Adrenal gland (tissue), 12 donors: ENCODE data around the gene RIPOR1. TPM values are rescaled to one million over a fixed set of nuclear protein-coding genes. Genes with fewer than 3 reads are reported as not detected.

ENCODE experiments used
- DNase-seq, 7 donors: peaks; one replicate each; pipeline ENCODE4 v3.0.0-alpha.2; 2019 to 2020
- H3K27ac ChIP-seq, 5 donors: fragments of 200-600 bp; sonication (generic) in 4 of 5; 1 replicate in 3 of 5; 2 replicates in 2 of 5; pipeline versions ENCODE4 v1.5.1 to v1.8.0; 2016 to 2020; ENCODE audit warnings: mild to moderate bottlenecking in 1 of 5
- H3K27me3 ChIP-seq: fragments of 200-600 bp; 2 replicates; pipeline ENCODE4 v1.8.0; 2021
- H3K36me3 ChIP-seq, 2 donors: fragments of 200-600 bp; replicated peaks in 1 of 2; 1 replicate in 1 of 2; 2 replicates in 1 of 2; pipeline versions ENCODE4 v1.5.1 to v1.8.0; 2018 to 2022
- H3K4me1 ChIP-seq, 2 donors: fragments of 200-600 bp; replicated peaks in 1 of 2; 1 replicate in 1 of 2; 2 replicates in 1 of 2; pipeline versions ENCODE4 v1.5.1 to v1.8.0; 2018 to 2021
- H3K4me3 ChIP-seq, 4 donors: fragments of 200-600 bp; sonication (generic) in 3 of 4; one replicate each; pipeline ENCODE4 v1.5.1; 2016 to 2018
- H3K9me3 ChIP-seq, 3 donors: fragments of 200-600 bp; sonication (generic) in 1 of 3; replicated peaks in 1 of 3; 1 replicate in 2 of 3; 2 replicates in 1 of 3; pipeline versions ENCODE4 v1.5.1 to v1.8.0; 2016 to 2021
- POLR2A ChIP-seq, 2 donors: fragments of 450-650 bp; IDR thresholded peaks; one replicate each; pipeline ENCODE4 v1.6.1; 2017; ENCODE audit warnings: antibody characterized with exemption in 2 of 2, mild to moderate bottlenecking in 2 of 2, moderate library complexity in 1 of 2
- WGBS, 4 donors: extraction: QIAGEN DNeasy Blood & Tissue Kit in 2 of 4; methylation state at CpG; one replicate each; pipeline versions ENCODE4 v1.1.5 to v1.1.7; 2013 to 2017; 5-methylcytosine and 5-hydroxymethylcytosine counted together
- intact Hi-C, 2 donors: fragments of 100-400 bp; cut with DNase I; formaldehyde crosslinking; loops; one replicate each; pipeline versions ENCODE4 v1.14.1 to v1.15.0; 2022 to 2023
- polyA plus RNA-seq, 3 donors: library from polyadenylated mRNA; stranded (reverse); fragments of 200-250 nt in 2 of 3; fragments of 350-450 nt in 1 of 3; fragmentation: Illumina TruSeq in 1 of 3; extraction: RNeasy Lipid Tissue Mini Kit (QIAGEN cat#74804) in 1 of 3; gene quantifications; one replicate each; pipeline ENCODE4 v1.2.3, GENCODE V29; 2013 to 2014
- total RNA-seq, 9 donors: library from RNA; depleted of rRNA in 4 of 9; stranded (reverse); fragments of >200 nt in 4 of 9; fragments of 120-200 nt in 1 of 9; fragmentation: NEBNext Ultra II Directional in 1 of 9; extraction: Animal tissue kit (Norgen Biotek cat#: 25700) in 1 of 9; gene quantifications; one replicate each; pipeline versions ENCODE4 v1.1.0 to v1.2.4, GENCODE V29; 2013 to 2023
- TF ChIP-seq, protein P1 (sequence below), 6 experiments: fragments of 450-650 bp in 4 of 6; fragments of 200-600 bp in 2 of 6; sonication (generic) in 1 of 6; IDR thresholded peaks; 1 replicate in 5 of 6; 2 replicates in 1 of 6; pipeline versions ENCODE4 v1.5.1 to v1.8.0; 2016 to 2021; ENCODE audit warnings: antibody characterized with exemption in 6 of 6, mild to moderate bottlenecking in 2 of 6, moderate library complexity in 1 of 6
- donor health status: healthy with polysubstance abuse.
- donor health status: Bipolar disorder and iron deficiency.
- donor health status: DM: yes; HTN: yes; CAD: no.
- donor health status: DM: no; HTN: no; CAD: no.
- donor health status: DM: no; HTN: no; CAD: no.
- donor health status: DM: yes; HTN: yes; CAD: no.

Gene RIPOR1
- total and polyA plus RNA-seq, 12 donors = 8.1 to 168 (median 57.7) TPM

DNA sequence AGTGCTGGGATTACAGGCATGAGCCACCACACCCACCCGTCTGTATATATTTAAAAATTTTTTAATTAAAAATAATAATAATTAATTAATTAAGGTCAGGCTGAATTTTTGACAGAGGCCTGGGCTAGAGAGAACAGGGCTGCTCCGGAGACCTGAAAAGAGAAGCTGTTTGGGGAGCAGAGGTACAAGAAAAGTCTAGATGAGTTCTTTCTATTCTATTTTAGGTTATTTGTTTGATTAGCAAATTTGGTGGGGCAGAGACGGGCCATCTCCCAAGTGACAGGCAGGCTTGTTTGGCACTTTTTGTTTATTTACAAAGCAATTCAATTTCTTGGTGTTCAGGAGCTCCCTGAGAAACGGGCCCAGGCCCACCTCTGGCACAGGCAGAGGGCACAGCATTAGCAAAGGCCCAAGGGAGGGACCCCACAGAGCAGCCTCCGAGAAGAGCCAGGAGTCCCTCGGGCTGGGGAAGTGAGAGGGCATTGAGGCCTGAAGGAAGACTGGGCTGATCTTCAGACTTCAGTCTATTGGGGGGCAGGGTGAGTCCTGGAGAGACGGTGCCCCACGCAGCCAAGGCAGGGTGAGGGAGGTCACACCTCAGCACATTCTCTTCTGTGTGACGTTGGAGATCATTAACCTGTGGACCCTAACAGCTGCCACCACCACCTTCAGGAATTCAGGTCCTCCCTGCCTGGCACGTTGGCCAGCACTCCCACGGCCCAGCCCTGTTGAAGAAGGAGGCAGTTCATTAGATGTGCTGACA is 10.8 kb upstream of the RIPOR1 start:
- Histone ChIP-seq H3K27me3 (no peaks in the 10 kb centered on the region), H3K27ac (no peak overlapping the region), H3K4me3 (no peak overlapping the region), H3K4me1 (peaks cover 0 to 7% of the 10 kb centered on the region in 2 donors), H3K9me3 (no peaks in the 10 kb centered on the region), H3K36me3 (no peaks in the 10 kb centered on the region)
- intact Hi-C loops = loop anchor here in 1 of 2 donors (5.0 kb wide), 1 partner anchor 36 kb away; the partner anchor contains the start of genes AGRP and ATP6V0D1
- TF ChIP-seq POLR2A (IDR thresholded peaks at IDR 0.05) = no peak
- TF ChIP-seq, protein P1, sequence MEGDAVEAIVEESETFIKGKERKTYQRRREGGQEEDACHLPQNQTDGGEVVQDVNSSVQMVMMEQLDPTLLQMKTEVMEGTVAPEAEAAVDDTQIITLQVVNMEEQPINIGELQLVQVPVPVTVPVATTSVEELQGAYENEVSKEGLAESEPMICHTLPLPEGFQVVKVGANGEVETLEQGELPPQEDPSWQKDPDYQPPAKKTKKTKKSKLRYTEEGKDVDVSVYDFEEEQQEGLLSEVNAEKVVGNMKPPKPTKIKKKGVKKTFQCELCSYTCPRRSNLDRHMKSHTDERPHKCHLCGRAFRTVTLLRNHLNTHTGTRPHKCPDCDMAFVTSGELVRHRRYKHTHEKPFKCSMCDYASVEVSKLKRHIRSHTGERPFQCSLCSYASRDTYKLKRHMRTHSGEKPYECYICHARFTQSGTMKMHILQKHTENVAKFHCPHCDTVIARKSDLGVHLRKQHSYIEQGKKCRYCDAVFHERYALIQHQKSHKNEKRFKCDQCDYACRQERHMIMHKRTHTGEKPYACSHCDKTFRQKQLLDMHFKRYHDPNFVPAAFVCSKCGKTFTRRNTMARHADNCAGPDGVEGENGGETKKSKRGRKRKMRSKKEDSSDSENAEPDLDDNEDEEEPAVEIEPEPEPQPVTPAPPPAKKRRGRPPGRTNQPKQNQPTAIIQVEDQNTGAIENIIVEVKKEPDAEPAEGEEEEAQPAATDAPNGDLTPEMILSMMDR (IDR thresholded peaks at IDR 0.05) = no peak
- DNase-seq = no peak
- 60 to 77% (median 72%) methylated on average over 6 to 11 of the region's 11 CpGs for WGBS, 4 donors

DNA sequence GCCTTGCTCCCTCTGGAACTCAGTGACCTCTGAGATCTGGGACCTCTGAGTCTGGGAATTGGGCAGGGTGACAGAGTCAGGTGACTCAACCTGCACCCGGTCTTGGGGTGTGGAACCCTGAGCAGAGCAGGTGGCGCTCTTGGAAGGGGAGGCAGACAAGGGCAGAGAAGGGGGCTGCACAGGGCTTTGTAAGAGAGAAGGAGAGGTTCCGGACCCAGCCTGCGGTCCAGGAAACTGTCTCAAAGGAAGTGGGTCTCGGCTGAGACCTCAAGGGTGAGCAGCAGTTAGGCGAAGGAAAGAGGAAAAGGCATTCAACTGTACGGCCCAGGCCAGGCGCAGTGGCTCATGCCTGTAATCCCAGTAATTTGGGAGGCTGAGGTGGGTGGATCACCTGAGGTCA is 10.0 kb upstream of the RIPOR1 start:
- no peak overlapping the region for H3K27ac ChIP-seq
- H3K27me3 ChIP-seq = no peaks in the 10 kb centered on the region
- DNase-seq = no peak
- no peaks in the 10 kb centered on the region for H3K36me3 ChIP-seq
- H3K4me3 ChIP-seq = no peak overlapping the region
- 63 to 79% (median 66%) methylated on average over 7 to 8 of the region's 8 CpGs for WGBS, 4 donors
- intact Hi-C loops = loop anchor here in 1 of 2 donors (5.0 kb wide), 1 partner anchor 36 kb away; the partner anchor contains the start of genes AGRP and ATP6V0D1
- peaks cover 0 to 7% of the 10 kb centered on the region in 2 donors for H3K4me1 ChIP-seq
- H3K9me3 ChIP-seq = no peaks in the 10 kb centered on the region
- TF ChIP-seq POLR2A (IDR thresholded peaks at IDR 0.05) = no peak
- TF ChIP-seq, protein P1 (IDR thresholded peaks at IDR 0.05) = no peak

DNA sequence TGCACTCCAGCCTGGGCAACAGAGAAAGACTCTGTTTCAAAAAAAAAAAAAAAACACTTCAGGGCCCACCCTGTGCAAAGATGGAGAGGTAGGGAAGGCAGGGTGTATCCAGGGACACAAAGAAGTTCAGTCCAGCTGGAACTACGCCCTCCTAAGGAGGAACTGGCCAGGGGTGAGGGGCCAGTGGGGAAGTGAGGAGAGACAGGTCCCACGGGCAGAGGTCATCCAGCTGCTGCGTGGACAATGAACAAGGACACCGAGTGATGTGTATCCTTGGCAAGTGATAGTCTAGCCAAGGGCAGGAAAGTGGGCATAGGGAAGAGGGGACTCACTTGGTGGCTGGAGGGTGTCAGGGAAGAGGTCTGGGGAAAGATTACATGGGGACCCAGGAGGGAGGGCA is 9.4 kb upstream of the RIPOR1 start:
- Histone ChIP-seq H3K36me3 (no peaks in the 10 kb centered on the region), H3K4me3 (no peak overlapping the region), H3K27me3 (no peaks in the 10 kb centered on the region), H3K27ac (no peak overlapping the region), H3K4me1 (peaks cover 0 to 7% of the 10 kb centered on the region in 2 donors), H3K9me3 (no peaks in the 10 kb centered on the region)
- DNase-seq = no peak
- TF ChIP-seq, protein P1 (IDR thresholded peaks at IDR 0.05) = no peak
- no peak for TF ChIP-seq POLR2A (IDR thresholded peaks at IDR 0.05)
- intact Hi-C loops = loop anchor here in 1 of 2 donors (5.0 kb wide), 1 partner anchor 37 kb away; the partner anchor contains the start of genes AGRP and ATP6V0D1
- 37 to 49% (median 42%) methylated on average over 4 of the region's 4 CpGs for WGBS, 4 donors

DNA sequence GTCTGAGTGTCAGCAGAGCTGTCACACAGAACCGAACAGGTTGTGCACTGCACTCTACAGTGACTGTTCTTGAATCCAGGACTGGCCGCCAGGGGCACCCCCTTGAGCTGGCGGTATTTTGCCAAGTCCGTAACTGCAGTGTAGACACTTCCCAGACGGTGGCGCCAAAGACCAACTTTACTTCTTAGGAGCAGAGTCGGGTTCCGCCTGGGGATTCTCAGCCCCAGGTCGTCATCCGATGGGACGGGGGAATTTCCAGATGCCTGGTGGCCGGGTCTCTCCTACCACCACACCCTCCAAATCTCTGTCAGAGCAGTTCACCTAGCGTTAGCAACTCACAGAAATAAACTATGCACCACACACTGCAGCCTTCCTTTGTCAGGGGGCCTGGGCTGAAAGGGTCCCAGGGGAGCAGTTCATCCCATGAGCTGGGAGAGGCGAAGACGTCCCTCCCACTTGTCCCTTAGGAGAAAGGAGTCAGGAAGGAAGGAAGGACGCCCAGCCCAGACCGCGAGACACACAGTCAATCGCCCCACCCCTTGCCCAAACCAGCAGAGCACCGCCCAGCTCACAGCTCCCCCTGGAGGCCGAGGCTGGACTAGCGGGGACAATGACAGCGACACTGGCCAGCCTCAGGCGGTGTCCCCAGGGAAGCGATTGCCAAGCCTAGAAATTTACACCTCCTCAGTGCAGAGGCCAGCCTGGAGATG is 7.4 kb upstream of the RIPOR1 start:
- Histone ChIP-seq H3K9me3 (no peaks in the 10 kb centered on the region), H3K27ac (peak overlapping the region; percentile 87 to 97 (median 91)), H3K4me1 (peaks cover 0 to 7% of the 10 kb centered on the region in 2 donors), H3K36me3 (no peaks in the 10 kb centered on the region), H3K4me3 (peak overlapping the region in 1 of 4 donors; percentile 50), H3K27me3 (no peaks in the 10 kb centered on the region)
- intact Hi-C loops = no loop called here
- peak; percentile 95 to 99 (median 97) for DNase-seq
- WGBS, 4 donors = 0 to 1% (median 0%) methylated on average over 14 to 25 of the region's 25 CpGs
- TF ChIP-seq, protein P1 (IDR thresholded peaks at IDR 0.05) = peak; percentile 75 to 99 (median 98)
- peak; percentile 17 to 64 for TF ChIP-seq POLR2A (IDR thresholded peaks at IDR 0.05)
